HepG2 (cell line): ENCODE measurements around the gene TLE2.

Source experiments
- EP300 ChIP-seq, 3 experiments: sonication (generic) in 1 of 3; formaldehyde crosslinking in 1 of 3; IDR thresholded peaks; 2 replicates each; pipeline versions ENCODE4 v1.5.1 to v1.6.1; 2011 to 2020; ENCODE audit warnings: low read depth in 2 of 3, low read length in 2 of 3, borderline replicate concordance in 1 of 3, improper control_type of control experiment in 1 of 3, mild to moderate bottlenecking in 1 of 3, missing genetic modification reagents in 1 of 3, moderate library complexity in 1 of 3
- HMG20B ChIP-seq: conservative IDR thresholded peaks from 2 replicates; pipeline ENCODE4 v1.6.1; 2016; ENCODE audit warnings: missing genetic modification reagents, missing compliant biosample characterization
- PREB ChIP-seq: sonication (generic); formaldehyde crosslinking; IDR thresholded peaks from 2 replicates; pipeline ENCODE4 v1.4.0; 2020; ENCODE audit warnings: missing genetic modification reagents
- ZNF782 ChIP-seq: sonication (generic); formaldehyde crosslinking; IDR thresholded peaks from 2 replicates; pipeline ENCODE4 v1.4.0; 2020; ENCODE audit warnings: missing genetic modification reagents, mild to moderate bottlenecking, borderline replicate concordance
- TF ChIP-seq, protein P1 (sequence below): IDR thresholded peaks from 2 replicates; pipeline ENCODE4 v1.6.1; 2016; ENCODE audit warnings: low read depth, missing genetic modification reagents, missing compliant biosample characterization

DNA sequence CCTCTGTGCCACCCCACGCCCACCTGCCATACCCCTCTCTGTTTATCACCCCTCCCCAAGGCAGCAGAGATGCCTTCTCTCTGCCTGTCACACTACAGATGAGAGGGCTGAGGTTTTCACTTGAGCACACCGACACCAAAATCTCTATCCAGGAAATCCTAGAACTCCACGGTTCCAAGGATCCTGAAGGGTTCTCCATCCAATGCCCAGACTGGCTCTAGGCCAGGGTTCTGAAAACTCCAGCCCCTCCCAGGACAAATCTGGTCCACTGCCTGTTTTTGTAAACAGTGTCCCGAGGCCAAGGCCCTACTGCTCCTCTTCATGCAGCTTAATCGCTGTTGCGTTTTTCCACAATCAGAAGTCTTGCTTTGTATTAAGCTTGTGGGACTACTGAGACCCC, 20.1 kb downstream of the TLE2 start:
- TF ChIP-seq EP300 (IDR thresholded peaks at IDR 0.05; ENCODE audit: low read depth in 2 of 2, low read length in 2 of 2), result no peak
- TF ChIP-seq EP300 (CRISPR knock-in tag; IDR thresholded peaks at IDR 0.05; ENCODE audit: borderline replicate concordance), result no peak
- no peak for TF ChIP-seq PREB (CRISPR knock-in tag)
- TF ChIP-seq HMG20B (CRISPR knock-in tag), result no peak
- TF ChIP-seq, protein P1, sequence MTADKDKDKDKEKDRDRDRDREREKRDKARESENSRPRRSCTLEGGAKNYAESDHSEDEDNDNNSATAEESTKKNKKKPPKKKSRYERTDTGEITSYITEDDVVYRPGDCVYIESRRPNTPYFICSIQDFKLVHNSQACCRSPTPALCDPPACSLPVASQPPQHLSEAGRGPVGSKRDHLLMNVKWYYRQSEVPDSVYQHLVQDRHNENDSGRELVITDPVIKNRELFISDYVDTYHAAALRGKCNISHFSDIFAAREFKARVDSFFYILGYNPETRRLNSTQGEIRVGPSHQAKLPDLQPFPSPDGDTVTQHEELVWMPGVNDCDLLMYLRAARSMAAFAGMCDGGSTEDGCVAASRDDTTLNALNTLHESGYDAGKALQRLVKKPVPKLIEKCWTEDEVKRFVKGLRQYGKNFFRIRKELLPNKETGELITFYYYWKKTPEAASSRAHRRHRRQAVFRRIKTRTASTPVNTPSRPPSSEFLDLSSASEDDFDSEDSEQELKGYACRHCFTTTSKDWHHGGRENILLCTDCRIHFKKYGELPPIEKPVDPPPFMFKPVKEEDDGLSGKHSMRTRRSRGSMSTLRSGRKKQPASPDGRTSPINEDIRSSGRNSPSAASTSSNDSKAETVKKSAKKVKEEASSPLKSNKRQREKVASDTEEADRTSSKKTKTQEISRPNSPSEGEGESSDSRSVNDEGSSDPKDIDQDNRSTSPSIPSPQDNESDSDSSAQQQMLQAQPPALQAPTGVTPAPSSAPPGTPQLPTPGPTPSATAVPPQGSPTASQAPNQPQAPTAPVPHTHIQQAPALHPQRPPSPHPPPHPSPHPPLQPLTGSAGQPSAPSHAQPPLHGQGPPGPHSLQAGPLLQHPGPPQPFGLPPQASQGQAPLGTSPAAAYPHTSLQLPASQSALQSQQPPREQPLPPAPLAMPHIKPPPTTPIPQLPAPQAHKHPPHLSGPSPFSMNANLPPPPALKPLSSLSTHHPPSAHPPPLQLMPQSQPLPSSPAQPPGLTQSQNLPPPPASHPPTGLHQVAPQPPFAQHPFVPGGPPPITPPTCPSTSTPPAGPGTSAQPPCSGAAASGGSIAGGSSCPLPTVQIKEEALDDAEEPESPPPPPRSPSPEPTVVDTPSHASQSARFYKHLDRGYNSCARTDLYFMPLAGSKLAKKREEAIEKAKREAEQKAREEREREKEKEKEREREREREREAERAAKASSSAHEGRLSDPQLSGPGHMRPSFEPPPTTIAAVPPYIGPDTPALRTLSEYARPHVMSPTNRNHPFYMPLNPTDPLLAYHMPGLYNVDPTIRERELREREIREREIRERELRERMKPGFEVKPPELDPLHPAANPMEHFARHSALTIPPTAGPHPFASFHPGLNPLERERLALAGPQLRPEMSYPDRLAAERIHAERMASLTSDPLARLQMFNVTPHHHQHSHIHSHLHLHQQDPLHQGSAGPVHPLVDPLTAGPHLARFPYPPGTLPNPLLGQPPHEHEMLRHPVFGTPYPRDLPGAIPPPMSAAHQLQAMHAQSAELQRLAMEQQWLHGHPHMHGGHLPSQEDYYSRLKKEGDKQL (CRISPR knock-in tag), result no peak
- no peak for TF ChIP-seq ZNF782 (CRISPR knock-in tag)
